NB4 (cell line): ENCODE results near the gene SPATA46.
"Not testable (repeated sequence)": the region's sequence is repeated elsewhere in the genome, so short reads cannot be mapped to it uniquely, and the experiment has no call there.

ENCODE experiments used
- DNase-seq: peaks from one replicate; pipeline ENCODE4 v3.0.0; 2010; ENCODE audit warnings: low read depth
- H3K4me3 ChIP-seq: one replicate; pipeline ENCODE4 v1.5.1; 2011; ENCODE audit warnings: mild to moderate bottlenecking, low read depth, low read length, moderate library complexity
- CTCF ChIP-seq: IDR thresholded peaks from one replicate; pipeline ENCODE4 v1.5.1; 2012; ENCODE audit warnings: low read depth, low read length
- MYC ChIP-seq: IDR thresholded peaks from 2 replicates; pipeline ENCODE4 v1.6.1; 2011; ENCODE audit warnings: low read depth, low read length
- POLR2A ChIP-seq: IDR thresholded peaks from 2 replicates; pipeline ENCODE4 v1.6.1; 2011; ENCODE audit warnings: mild to moderate bottlenecking; ENCODE audit not compliant: insufficient read length; ENCODE audit errors: extremely low read depth
- TF ChIP-seq, protein P1 (sequence below): IDR thresholded peaks from 2 replicates; pipeline ENCODE4 v1.6.1; 2011; ENCODE audit warnings: low read depth, low read length

The SPATA46 gene, protein sequence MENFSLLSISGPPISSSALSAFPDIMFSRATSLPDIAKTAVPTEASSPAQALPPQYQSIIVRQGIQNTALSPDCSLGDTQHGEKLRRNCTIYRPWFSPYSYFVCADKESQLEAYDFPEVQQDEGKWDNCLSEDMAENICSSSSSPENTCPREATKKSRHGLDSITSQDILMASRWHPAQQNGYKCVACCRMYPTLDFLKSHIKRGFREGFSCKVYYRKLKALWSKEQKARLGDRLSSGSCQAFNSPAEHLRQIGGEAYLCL

GRCh38 chr1:162376691-162377090, at the start of gene SPATA46:
Gene SPATA46, minus strand, starts transcription at chr1:162376854. Its CDS starts 64 bp downstream, at chr1:162376790.
- no peak within 1 kb of the TSS for H3K4me3 ChIP-seq
- no peak for TF ChIP-seq CTCF
- TF ChIP-seq, protein P1, sequence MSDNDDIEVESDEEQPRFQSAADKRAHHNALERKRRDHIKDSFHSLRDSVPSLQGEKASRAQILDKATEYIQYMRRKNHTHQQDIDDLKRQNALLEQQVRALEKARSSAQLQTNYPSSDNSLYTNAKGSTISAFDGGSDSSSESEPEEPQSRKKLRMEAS: no peak
- TF ChIP-seq POLR2A: no peak
- no peak for TF ChIP-seq MYC
- DNase-seq: no peak

GRCh38 chr1:162422662-162423375, 46.2 kb upstream of the SPATA46 start:
- TF ChIP-seq, protein P1: no peak
- TF ChIP-seq MYC (no peak), CTCF (no peak), POLR2A (no peak)
- no peak overlapping the region for H3K4me3 ChIP-seq
- DNase-seq: peak; percentile 89

DNA sequence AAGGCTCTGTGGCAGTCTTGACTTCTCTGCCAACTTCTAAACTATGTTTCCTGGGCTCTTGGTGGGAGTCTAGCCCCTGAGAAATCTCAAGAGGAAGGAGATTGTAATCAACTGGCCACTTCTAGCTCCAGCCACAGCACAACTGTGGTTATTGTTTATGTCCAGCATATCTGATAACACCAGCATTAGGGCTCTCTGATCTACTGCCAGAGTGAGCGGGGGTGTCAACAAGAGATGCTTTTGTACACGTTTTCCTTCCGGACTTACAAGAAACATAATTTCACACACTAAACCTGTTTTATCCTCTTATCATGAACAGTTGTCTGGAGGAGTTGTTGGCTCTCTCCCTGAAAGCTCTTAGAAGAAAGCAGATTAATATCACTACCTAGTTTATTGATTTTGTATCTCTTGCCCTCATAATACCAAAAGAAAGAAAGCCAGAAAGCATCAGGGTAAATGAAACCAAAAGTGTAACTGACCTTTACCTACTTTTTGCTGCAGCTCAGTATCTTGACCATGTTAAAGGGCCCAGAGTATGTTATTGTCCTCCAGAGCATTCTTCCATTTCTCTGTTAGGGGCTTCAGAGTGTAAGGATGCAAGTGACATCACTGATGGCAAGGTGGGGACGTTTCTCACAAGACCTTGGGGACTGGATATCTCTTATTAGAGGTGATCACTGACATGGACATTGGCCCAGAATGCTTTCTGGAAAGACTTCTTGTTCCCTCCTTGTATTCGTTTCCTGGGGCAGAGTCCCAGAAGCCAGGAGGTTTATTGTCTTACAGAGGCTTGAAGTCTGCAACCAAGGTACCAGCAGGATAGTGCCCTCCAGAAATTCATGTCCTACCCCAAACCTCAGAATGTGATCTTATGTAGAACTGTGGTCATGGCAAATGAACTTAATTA, 44.9 kb upstream of the SPATA46 start:
- no peak for DNase-seq
- no peak for TF ChIP-seq MYC
- no peak for TF ChIP-seq CTCF
- TF ChIP-seq POLR2A: no peak
- TF ChIP-seq, protein P1: no peak
- H3K4me3 ChIP-seq: no peak overlapping the region

GRCh38 chr1:162420120-162420519, 43.5 kb upstream of the SPATA46 start:
- no peak overlapping the region for H3K4me3 ChIP-seq
- TF ChIP-seq CTCF: no peak
- TF ChIP-seq, protein P1: no peak
- no peak for TF ChIP-seq POLR2A
- TF ChIP-seq MYC: no peak
- DNase-seq: no peak

- DNase-seq, H3K4me3 ChIP-seq: not testable (repeated sequence)
These were observed 42.8 kb upstream of the SPATA46 start for GRCh38 chr1:162419450-162419931.

GRCh38 chr1:162418584-162418983, 41.9 kb upstream of the SPATA46 start:
- DNase-seq, H3K4me3 ChIP-seq: not testable (repeated sequence)
